Endothelial cell of umbilical vein (primary cell): ENCODE measurements around the gene TIMM17B. TPM values are rescaled to one million over a fixed set of nuclear protein-coding genes. Genes with fewer than 3 reads are reported as not detected.

ENCODE experiments used
- BruUV-seq: library from RNA; stranded (reverse); fragments of 400-500 nt; replicated peaks from 2 replicates; lab custom pipeline; 2021; lab: Mats Ljungman, UMichigan
- CTCF ChIA-PET: fragments of 300-600, 350-600 bp; sonication (Branson Sonifier 250); formaldehyde crosslinking; loops from one replicate; lab custom pipeline; 2021; ENCODE audit warnings: antibody characterized with exemption, inconsistent platforms; lab: Charles Lee
- POLR2A ChIA-PET: fragments of 300-600, 350-600 bp; sonication (Branson Sonifier 250); formaldehyde crosslinking; loops from one replicate; lab custom pipeline; 2021; ENCODE audit warnings: antibody characterized with exemption, inconsistent platforms; lab: Charles Lee
- DNase-seq: peaks from one replicate; pipeline ENCODE4 v3.0.0-alpha.2; 2011; ENCODE audit warnings: low read depth, low spot score
- FAIRE-seq: peaks from 2 replicates; lab custom pipeline; 2011; peaks lifted over from hg19 to GRCh38; lab: Jason Lieb, UNC
- H2AFZ ChIP-seq: 2 replicates; pipeline ENCODE4 v1.6.0; 2012; ENCODE audit warnings: low read depth, low read length, control low read depth, inconsistent platforms
- H3K27ac ChIP-seq: 2 replicates; pipeline ENCODE4 v1.5.1; 2011; ENCODE audit warnings: low read depth, mild to moderate bottlenecking, control low read depth, low read length, moderate library complexity; ENCODE audit not compliant: insufficient read depth
- H3K27me3 ChIP-seq, 2 experiments: 2 replicates each; pipeline versions ENCODE4 v1.6.0 to v1.6.1; 2011; ENCODE audit warnings: low read length in 2 of 2, mixed read lengths in 1 of 2; ENCODE audit not compliant: control insufficient read depth in 2 of 2, insufficient read depth in 2 of 2
- H3K36me3 ChIP-seq, 2 experiments: 2 replicates in 1 of 2; 3 replicates in 1 of 2; pipeline ENCODE4 v1.5.1; 2011; ENCODE audit warnings: low read length in 2 of 2, mild to moderate bottlenecking in 1 of 2, moderate library complexity in 1 of 2; ENCODE audit not compliant: control insufficient read depth in 2 of 2, insufficient read depth in 2 of 2; ENCODE audit errors: extremely low read depth in 1 of 2
- H3K4me1 ChIP-seq: 3 replicates; pipeline ENCODE4 v1.5.1; 2011; ENCODE audit warnings: mild to moderate bottlenecking, low read length; ENCODE audit not compliant: control insufficient read depth, insufficient read depth; ENCODE audit errors: extremely low read depth
- H3K4me2 ChIP-seq: 2 replicates; pipeline ENCODE4 v1.6.1; 2011; ENCODE audit warnings: low read length, control low read depth, mixed read lengths; ENCODE audit not compliant: insufficient read depth
- H3K4me3 ChIP-seq, 3 experiments: fragments of 200-600 bp in 1 of 3; sonication (generic), shearing (Covaris generic) in 1 of 3; replicated peaks in 1 of 3; 2 replicates each; pipeline ENCODE4 v1.5.1; 2011 to 2016; ENCODE audit warnings: control low read depth in 3 of 3, low read length in 3 of 3, mild to moderate bottlenecking in 2 of 3, inconsistent platforms in 1 of 3, low read depth in 1 of 3, moderate library complexity in 1 of 3; ENCODE audit not compliant: insufficient read depth in 1 of 3
- H3K79me2 ChIP-seq: 2 replicates; pipeline ENCODE4 v1.6.0; 2012; ENCODE audit warnings: low read length, inconsistent platforms; ENCODE audit not compliant: control insufficient read depth, insufficient read depth
- H3K9ac ChIP-seq: replicated peaks from 2 replicates; pipeline ENCODE3; 2011; ENCODE audit warnings: low read length, control low read depth; ENCODE audit not compliant: insufficient read depth; ENCODE audit errors: extremely low read depth
- H3K9me1 ChIP-seq: replicated peaks from 3 replicates; pipeline ENCODE4 v1.6.0; 2011; ENCODE audit warnings: mild to moderate bottlenecking, low read length; ENCODE audit not compliant: control insufficient read depth, insufficient read depth; ENCODE audit errors: extremely low read depth
- H3K9me3 ChIP-seq: replicated peaks from 2 replicates; pipeline ENCODE4 v1.5.1; 2012; ENCODE audit warnings: low read length, inconsistent platforms; ENCODE audit not compliant: control insufficient read depth, insufficient read depth
- H4K20me1 ChIP-seq: replicated peaks from 2 replicates; pipeline ENCODE3; 2011; ENCODE audit warnings: mild to moderate bottlenecking, low read length; ENCODE audit not compliant: control insufficient read depth, insufficient read depth; ENCODE audit errors: extremely low read depth
- EZH2 ChIP-seq: IDR thresholded peaks from 2 replicates; pipeline ENCODE4 v1.6.1; 2012; ENCODE audit warnings: borderline replicate concordance, low read depth, mild to moderate bottlenecking, moderate library complexity, low read length, inconsistent platforms; ENCODE audit not compliant: severe bottlenecking
- FOS ChIP-seq: IDR thresholded peaks from 2 replicates; pipeline ENCODE4 v1.6.1; 2011; ENCODE audit warnings: mild to moderate bottlenecking, low read length, moderate library complexity, borderline replicate concordance; ENCODE audit not compliant: insufficient read depth
- JUN ChIP-seq: IDR thresholded peaks from 2 replicates; pipeline ENCODE4 v1.6.1; 2011; ENCODE audit warnings: borderline replicate concordance, low read depth; ENCODE audit not compliant: insufficient read length, insufficient read depth
- POLR2AphosphoS5 ChIP-seq: IDR thresholded peaks from 2 replicates; pipeline ENCODE4 v1.6.1; 2012; ENCODE audit warnings: low read depth, mild to moderate bottlenecking, control low read depth, low read length, moderate library complexity; ENCODE audit not compliant: insufficient read depth
- dilution Hi-C: fragments of 300-500 bp; cut with MboI; formaldehyde crosslinking; loops from one replicate; pipeline ENCODE4 v1.15.0; 2019; ENCODE audit warnings: low sequenced_read_pairs; ENCODE audit not compliant: extremely low pct_ligation_motif_present
- intact Hi-C: fragments of 100-400 bp; cut with micrococcal nuclease; formaldehyde crosslinking; loops from one replicate; pipeline ENCODE4 v1.10.0; 2022
- polyA plus RNA-seq, 4 experiments: library from polyadenylated mRNA; depleted of rRNA in 3 of 4; stranded (reverse) in 3 of 4; unstranded in 1 of 4; fragments of >200 nt; gene quantifications; 2 replicates each; pipeline versions ENCODE4 v1.2.1 to v1.2.3, GENCODE V29; 2011 to 2012; ENCODE audit warnings: missing spikeins in 1 of 4
- total RNA-seq: library from RNA; stranded (reverse); gene quantifications from 2 replicates; pipeline ENCODE4 v1.2.3, GENCODE V29; 2021
- TF ChIP-seq, protein P1 (sequence below), 2 donors: IDR thresholded peaks; 1 replicate in 1 of 2; 2 replicates in 1 of 2; pipeline ENCODE4 v1.5.1; 2011; ENCODE audit warnings: low read length in 2 of 2, mild to moderate bottlenecking in 2 of 2, moderate library complexity in 2 of 2, control low read depth in 1 of 2, inconsistent platforms in 1 of 2, low read depth in 1 of 2; ENCODE audit not compliant: insufficient read depth in 1 of 2; ENCODE audit errors: extremely low read depth in 1 of 2

TIMM17B gene
- total and polyA plus RNA-seq, 2 donors (not counting 3 experiments of a cell fraction or from before 2014, with no cell fraction given) = 36.0 to 73.1 TPM

DNA sequence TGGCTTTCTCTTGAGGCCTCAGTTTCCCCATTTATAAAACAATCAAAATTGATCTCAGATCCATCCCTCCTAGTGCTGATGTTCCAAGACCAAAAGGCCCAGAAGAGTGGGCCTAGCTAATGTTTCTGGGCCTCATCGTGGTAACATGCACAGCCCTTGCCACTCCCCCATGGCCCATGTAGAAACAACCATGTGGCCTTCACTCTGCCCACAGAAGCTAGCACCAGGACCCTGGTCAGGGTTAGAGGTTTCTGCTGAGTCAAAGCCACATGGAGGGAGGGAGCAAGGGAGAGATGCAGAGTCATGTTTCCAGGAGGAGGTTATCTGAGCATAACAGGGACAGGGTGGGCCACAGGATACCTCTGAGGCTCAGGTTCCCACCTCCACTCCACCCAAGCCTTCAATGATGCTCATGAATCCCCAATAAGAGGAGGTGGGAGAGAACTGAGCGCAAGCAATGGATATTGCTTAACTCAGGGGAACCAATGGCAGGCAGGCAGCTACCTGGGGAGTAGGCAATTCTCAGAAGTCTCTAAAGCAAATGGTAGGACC, 42.9 kb upstream of the TIMM17B start:
- TF ChIP-seq EZH2 = no peak
- TF ChIP-seq JUN = no peak
- no peak for TF ChIP-seq POLR2AphosphoS5
- TF ChIP-seq, protein P1, sequence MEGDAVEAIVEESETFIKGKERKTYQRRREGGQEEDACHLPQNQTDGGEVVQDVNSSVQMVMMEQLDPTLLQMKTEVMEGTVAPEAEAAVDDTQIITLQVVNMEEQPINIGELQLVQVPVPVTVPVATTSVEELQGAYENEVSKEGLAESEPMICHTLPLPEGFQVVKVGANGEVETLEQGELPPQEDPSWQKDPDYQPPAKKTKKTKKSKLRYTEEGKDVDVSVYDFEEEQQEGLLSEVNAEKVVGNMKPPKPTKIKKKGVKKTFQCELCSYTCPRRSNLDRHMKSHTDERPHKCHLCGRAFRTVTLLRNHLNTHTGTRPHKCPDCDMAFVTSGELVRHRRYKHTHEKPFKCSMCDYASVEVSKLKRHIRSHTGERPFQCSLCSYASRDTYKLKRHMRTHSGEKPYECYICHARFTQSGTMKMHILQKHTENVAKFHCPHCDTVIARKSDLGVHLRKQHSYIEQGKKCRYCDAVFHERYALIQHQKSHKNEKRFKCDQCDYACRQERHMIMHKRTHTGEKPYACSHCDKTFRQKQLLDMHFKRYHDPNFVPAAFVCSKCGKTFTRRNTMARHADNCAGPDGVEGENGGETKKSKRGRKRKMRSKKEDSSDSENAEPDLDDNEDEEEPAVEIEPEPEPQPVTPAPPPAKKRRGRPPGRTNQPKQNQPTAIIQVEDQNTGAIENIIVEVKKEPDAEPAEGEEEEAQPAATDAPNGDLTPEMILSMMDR (IDR thresholded peaks at IDR 0.05; ENCODE audit: extremely low read depth in 1 of 2, insufficient read depth in 1 of 2, low read depth in 1 of 2, low read length in 2 of 2) = no peak
- TF ChIP-seq FOS = no peak
- no peaks in the 10 kb centered on the region for H3K27me3 ChIP-seq
- peaks cover 0 to 16% of the 10 kb centered on the region in 2 experiments for H3K36me3 ChIP-seq
- peaks cover 39% of the 10 kb centered on the region for H3K79me2 ChIP-seq
- H3K4me3 ChIP-seq = no peak overlapping the region
- H3K9me3 ChIP-seq = no peaks in the 10 kb centered on the region
- no peak overlapping the region for H3K27ac ChIP-seq
- no TSS peak for BruUV-seq
- H3K4me1 ChIP-seq = no peaks in the 10 kb centered on the region
- dilution Hi-C loops (no loop called here), intact Hi-C loops (no loop called here)
- H4K20me1 ChIP-seq = no peaks in the 10 kb centered on the region
- no peak overlapping the region for H3K9ac ChIP-seq
- no peak overlapping the region for H3K4me2 ChIP-seq
- POLR2A ChIA-PET = no interaction called here
- CTCF ChIA-PET = no interaction called here
- no peaks in the 10 kb centered on the region for H3K9me1 ChIP-seq
- DNase-seq (no peak), FAIRE-seq (no peak)
- H2AFZ ChIP-seq = no peak overlapping the region
